Naive B cell (primary cell): ENCODE data around the gene TBC1D30. TPM values are rescaled to one million over a fixed set of nuclear protein-coding genes. Genes with fewer than 3 reads are reported as not detected.

Experiments
- ATAC-seq, 2 donors: fragments of 150-1000 bp; cut with Tn5 transposase; 2 replicates each; pipeline ENCODE4 v1.10.0; 2021; ENCODE audit warnings: low read depth in 2 of 2, mild to moderate bottlenecking in 2 of 2, moderate library complexity in 2 of 2
- DNase-seq: peaks from one replicate; pipeline ENCODE4 v3.0.0; 2022
- H3K27ac Mint-ChIP-seq, 6 donors: one replicate each; pipeline ENCODE4 v1.8.0; 2020 to 2022; ENCODE audit warnings: mild to moderate bottlenecking in 6 of 6, mixed read lengths in 6 of 6, moderate library complexity in 5 of 6, inconsistent platforms in 2 of 6
- H3K27me3 Mint-ChIP-seq, 3 donors: one replicate each; pipeline ENCODE4 v1.8.0; 2021 to 2022; ENCODE audit warnings: mixed read lengths in 3 of 3, mild to moderate bottlenecking in 1 of 3
- H3K36me3 Mint-ChIP-seq, 2 donors: one replicate each; pipeline ENCODE4 v1.8.0; 2020 to 2022; ENCODE audit warnings: mixed read lengths in 2 of 2, inconsistent platforms in 1 of 2, mild to moderate bottlenecking in 1 of 2
- H3K4me1 Mint-ChIP-seq, 3 donors: one replicate each; pipeline ENCODE4 v1.8.0; 2020 to 2022; ENCODE audit warnings: mixed read lengths in 3 of 3, inconsistent platforms in 1 of 3, mild to moderate bottlenecking in 1 of 3, moderate library complexity in 1 of 3
- H3K4me3 Mint-ChIP-seq, 8 donors: one replicate each; pipeline ENCODE4 v1.8.0; 2020 to 2022; ENCODE audit warnings: mild to moderate bottlenecking in 8 of 8, mixed read lengths in 8 of 8, moderate library complexity in 8 of 8, inconsistent platforms in 2 of 8
- H3K9me3 Mint-ChIP-seq, 7 donors: one replicate each; pipeline ENCODE4 v1.8.0; 2020 to 2022; ENCODE audit warnings: mixed read lengths in 7 of 7, mild to moderate bottlenecking in 5 of 7, inconsistent platforms in 2 of 7, moderate library complexity in 1 of 7
- polyA plus RNA-seq, 6 donors: library from polyadenylated mRNA; unstranded; fragments of 300-500 nt; fragmentation: Illumina TruSeq; gene quantifications; one replicate each; pipeline ENCODE4 v1.2.3, GENCODE V29; 2021; ENCODE audit warnings: low read depth in 6 of 6

Gene TBC1D30
- polyA plus RNA-seq, 6 donors from 2014 or later = 0.92 to 1.1 TPM; not detected in 4

DNA sequence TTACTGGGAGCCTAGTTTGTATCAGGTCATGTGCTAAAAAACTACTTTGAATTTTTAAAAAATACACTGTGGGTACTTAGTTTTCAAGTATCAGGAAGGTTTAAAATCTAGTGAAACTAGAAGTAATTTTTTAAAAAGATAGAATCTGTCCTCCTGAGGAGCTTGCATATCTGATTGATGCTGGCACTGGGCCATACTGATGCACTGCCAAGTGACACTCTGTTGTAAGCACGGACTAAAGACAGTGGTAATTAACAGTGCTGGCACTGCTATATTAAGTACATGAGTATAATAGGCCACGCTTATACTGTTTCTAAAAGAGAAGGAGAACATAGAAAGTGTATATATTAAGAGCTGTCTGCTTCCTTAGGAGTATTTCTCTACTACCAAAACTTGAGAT lies 10.0 kb upstream of the TBC1D30 start:
- no peaks in the 10 kb centered on the region for H3K4me1 Mint-ChIP-seq
- ATAC-seq = no peak
- H3K27me3 Mint-ChIP-seq = peaks cover 18 to 29% (median 20%) of the 10 kb centered on the region in 3 donors
- no peak for DNase-seq
- H3K9me3 Mint-ChIP-seq = no peaks in the 10 kb centered on the region
- no peak overlapping the region for H3K27ac Mint-ChIP-seq
- H3K36me3 Mint-ChIP-seq = peaks cover 0 to 8% of the 10 kb centered on the region in 2 donors
- H3K4me3 Mint-ChIP-seq = no peak overlapping the region

GRCh38 chr12:64819816-64820402 lies 4.5 kb upstream of the TBC1D30 start:
- no peak for DNase-seq
- Mint-ChIP-seq H3K27ac (no peak overlapping the region), H3K9me3 (peaks cover 0 to 12% (median 3%) of the 10 kb centered on the region in 7 donors), H3K36me3 (no peaks in the 10 kb centered on the region), H3K4me3 (no peak overlapping the region), H3K27me3 (peaks cover 11 to 33% (median 15%) of the 10 kb centered on the region in 3 donors), H3K4me1 (peaks cover 3 to 9% (median 4%) of the 10 kb centered on the region in 3 donors)
- no peak for ATAC-seq

GRCh38 chr12:64820593-64820992 lies 3.9 kb upstream of the TBC1D30 start:
- Mint-ChIP-seq H3K27ac (no peak overlapping the region), H3K4me1 (peaks cover 6 to 15% (median 8%) of the 10 kb centered on the region in 3 donors), H3K36me3 (no peaks in the 10 kb centered on the region), H3K9me3 (peaks cover 0 to 12% (median 4%) of the 10 kb centered on the region in 7 donors), H3K4me3 (no peak overlapping the region), H3K27me3 (peaks cover 17 to 40% (median 20%) of the 10 kb centered on the region in 3 donors)
- ATAC-seq = no peak
- no peak for DNase-seq

DNA sequence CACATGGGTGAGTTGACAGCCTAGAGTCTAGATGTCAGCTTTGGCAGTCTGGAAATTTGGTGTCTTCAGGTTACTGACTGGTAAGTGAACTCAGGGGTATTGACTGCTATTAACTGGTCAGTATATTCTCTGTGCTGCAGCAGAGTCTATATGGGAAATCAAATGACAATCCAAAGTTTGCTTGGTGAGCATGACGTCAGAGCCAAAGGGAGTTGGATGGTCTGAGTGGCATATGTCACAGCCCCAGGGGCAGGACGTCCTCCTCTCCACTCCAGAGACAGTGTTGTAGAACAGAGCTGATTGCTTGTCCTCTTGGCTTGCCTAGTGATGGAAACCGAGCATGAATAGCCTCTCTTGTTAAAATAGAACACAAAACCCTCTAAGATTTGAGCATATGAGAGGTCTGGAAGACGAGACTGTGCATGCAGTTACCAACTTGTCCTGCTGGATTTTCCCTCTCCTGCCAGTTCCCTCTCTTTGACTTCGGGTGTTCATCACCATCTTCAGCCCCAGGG lies 3.3 kb upstream of the TBC1D30 start:
- Mint-ChIP-seq H3K4me1 (peaks cover 12 to 19% (median 12%) of the 10 kb centered on the region in 3 donors), H3K4me3 (no peak overlapping the region), H3K27me3 (peaks cover 23 to 44% (median 24%) of the 10 kb centered on the region in 3 donors), H3K9me3 (peaks cover 0 to 12% (median 4%) of the 10 kb centered on the region in 7 donors), H3K27ac (no peak overlapping the region), H3K36me3 (no peaks in the 10 kb centered on the region)
- ATAC-seq (no peak), DNase-seq (no peak)

DNA sequence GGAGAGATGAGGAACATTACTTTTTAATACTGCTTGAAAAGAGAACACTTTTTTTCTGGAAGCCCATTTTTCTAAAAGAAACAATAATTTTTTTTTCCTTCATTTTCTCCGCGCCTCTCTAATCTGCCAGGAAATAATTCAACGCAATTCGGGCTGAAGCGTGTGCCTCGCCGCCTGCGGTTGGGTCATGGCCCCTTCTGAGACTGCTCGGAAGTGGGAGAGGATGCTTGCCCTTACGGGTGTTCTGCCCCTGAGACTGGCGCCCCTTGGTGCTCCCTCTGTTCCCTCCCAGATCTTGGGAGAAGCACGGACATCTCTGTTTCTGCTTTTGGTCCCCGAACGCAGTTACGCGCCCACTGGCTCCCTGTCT lies 332 bp upstream of the TBC1D30 start:
- DNase-seq (no peak), ATAC-seq (peak; percentile 15 to 34)
- peaks cover 16 to 24% (median 16%) of the 10 kb centered on the region in 3 donors for H3K4me1 Mint-ChIP-seq
- H3K9me3 Mint-ChIP-seq = peaks cover 0 to 12% (median 4%) of the 10 kb centered on the region in 7 donors
- H3K27ac Mint-ChIP-seq = no peak overlapping the region
- H3K4me3 Mint-ChIP-seq = peak overlapping the region; percentile 62 to 87 (median 76)
- H3K36me3 Mint-ChIP-seq = no peaks in the 10 kb centered on the region
- peaks cover 46 to 66% (median 48%) of the 10 kb centered on the region in 3 donors for H3K27me3 Mint-ChIP-seq

DNA sequence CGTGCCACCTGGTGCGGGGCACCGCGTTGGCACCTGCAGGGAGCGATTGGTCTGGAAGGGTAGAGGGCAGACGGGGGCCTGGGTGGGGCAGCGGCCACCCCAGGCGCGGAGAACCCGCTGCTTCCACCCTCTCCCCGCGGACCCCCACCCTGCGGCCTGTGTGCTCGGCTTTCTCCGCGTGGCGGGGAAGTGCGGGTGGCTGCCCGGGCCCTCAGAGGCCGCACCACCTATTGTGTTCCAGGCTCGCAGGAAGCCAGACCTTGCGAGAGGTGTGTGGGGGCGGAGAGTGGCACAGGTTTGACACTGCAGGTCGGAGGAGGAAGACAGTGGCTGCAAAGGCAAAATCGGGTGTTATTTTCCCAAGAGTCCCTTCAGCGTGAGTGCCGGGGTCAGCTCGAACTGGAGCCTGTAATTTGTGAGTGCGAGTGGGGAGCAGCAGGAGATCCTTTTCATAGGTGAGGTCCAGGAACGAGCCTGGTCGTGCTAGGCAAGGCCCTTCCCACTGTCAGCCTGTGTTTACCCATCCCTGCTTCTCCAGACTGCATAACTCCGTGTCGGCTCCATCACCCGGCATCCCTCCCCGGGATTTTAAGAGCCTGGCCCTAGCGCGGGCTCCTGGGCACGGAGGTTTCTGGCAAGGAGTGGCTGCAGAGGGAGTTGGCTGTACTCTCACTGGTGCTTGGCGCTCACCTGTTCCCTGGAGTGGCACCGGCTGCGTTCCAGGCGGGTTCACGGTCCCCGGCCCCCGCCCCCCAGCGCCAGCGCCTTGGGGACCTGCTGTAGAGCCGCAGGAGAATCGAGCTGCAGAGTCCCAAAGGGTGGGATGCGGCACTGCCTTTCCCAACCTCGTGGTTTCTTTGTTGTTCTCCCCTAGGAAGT lies 935 bp downstream of the TBC1D30 start:
- Mint-ChIP-seq H3K4me3 (peak overlapping the region in 7 of 8 donors; percentile 74 to 87 (median 78)), H3K9me3 (peaks cover 0 to 12% (median 4%) of the 10 kb centered on the region in 7 donors), H3K27me3 (peaks cover 51 to 64% (median 56%) of the 10 kb centered on the region in 3 donors), H3K4me1 (peaks cover 16 to 24% (median 16%) of the 10 kb centered on the region in 3 donors), H3K36me3 (no peaks in the 10 kb centered on the region), H3K27ac (no peak overlapping the region)
- ATAC-seq (peak; percentile 44 to 53), DNase-seq (no peak)

DNA sequence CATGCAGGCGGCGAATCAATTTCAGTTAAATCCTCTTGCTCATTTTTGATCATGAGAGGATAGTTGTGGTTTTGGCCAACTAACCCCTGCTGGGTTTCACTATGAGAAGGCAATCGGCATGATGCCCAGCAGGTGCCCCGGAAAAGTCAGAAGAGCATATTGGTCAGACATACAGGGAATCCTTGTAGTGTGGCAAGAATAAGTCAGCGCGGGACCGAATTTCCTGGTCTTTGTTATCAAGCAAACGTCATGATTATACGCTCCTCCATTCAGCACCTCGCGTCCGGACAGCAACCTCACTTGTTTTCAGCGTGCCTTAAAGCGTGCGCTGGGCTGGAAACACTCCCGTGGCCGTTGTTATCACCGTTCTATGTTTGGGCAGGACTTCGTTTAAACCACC lies 1.8 kb downstream of the TBC1D30 start:
- H3K9me3 Mint-ChIP-seq = peaks cover 0 to 12% (median 4%) of the 10 kb centered on the region in 7 donors
- peak overlapping the region in 1 of 6 donors; percentile 9 for H3K27ac Mint-ChIP-seq
- peaks cover 47 to 57% (median 53%) of the 10 kb centered on the region in 3 donors for H3K27me3 Mint-ChIP-seq
- ATAC-seq (peak; percentile 48 to 50), DNase-seq (no peak)
- H3K36me3 Mint-ChIP-seq = no peaks in the 10 kb centered on the region
- peak overlapping the region; percentile 9 to 78 (median 54) for H3K4me3 Mint-ChIP-seq
- H3K4me1 Mint-ChIP-seq = peaks cover 16 to 24% (median 16%) of the 10 kb centered on the region in 3 donors

- H3K36me3 Mint-ChIP-seq = no peaks in the 10 kb centered on the region
- H3K27ac Mint-ChIP-seq = no peak overlapping the region
- peaks cover 16 to 24% (median 16%) of the 10 kb centered on the region in 3 donors for H3K4me1 Mint-ChIP-seq
- peaks cover 0 to 11% (median 3%) of the 10 kb centered on the region in 7 donors for H3K9me3 Mint-ChIP-seq
- peaks cover 49 to 62% (median 55%) of the 10 kb centered on the region in 3 donors for H3K27me3 Mint-ChIP-seq
- DNase-seq = no peak
- H3K4me3 Mint-ChIP-seq = no peak overlapping the region
- ATAC-seq = no peak
Measured at GRCh38 chr12:64828713-64829112, 4.3 kb downstream of the TBC1D30 start.

GRCh38 chr12:64833928-64834327 lies 9.5 kb downstream of the TBC1D30 start:
- peaks cover 0 to 11% (median 2%) of the 10 kb centered on the region in 7 donors for H3K9me3 Mint-ChIP-seq
- H3K27me3 Mint-ChIP-seq = peaks cover 30 to 36% (median 35%) of the 10 kb centered on the region in 3 donors
- H3K27ac Mint-ChIP-seq = no peak overlapping the region
- H3K36me3 Mint-ChIP-seq = no peaks in the 10 kb centered on the region
- H3K4me3 Mint-ChIP-seq = no peak overlapping the region
- DNase-seq (no peak), ATAC-seq (no peak)
- no peaks in the 10 kb centered on the region for H3K4me1 Mint-ChIP-seq

DNA sequence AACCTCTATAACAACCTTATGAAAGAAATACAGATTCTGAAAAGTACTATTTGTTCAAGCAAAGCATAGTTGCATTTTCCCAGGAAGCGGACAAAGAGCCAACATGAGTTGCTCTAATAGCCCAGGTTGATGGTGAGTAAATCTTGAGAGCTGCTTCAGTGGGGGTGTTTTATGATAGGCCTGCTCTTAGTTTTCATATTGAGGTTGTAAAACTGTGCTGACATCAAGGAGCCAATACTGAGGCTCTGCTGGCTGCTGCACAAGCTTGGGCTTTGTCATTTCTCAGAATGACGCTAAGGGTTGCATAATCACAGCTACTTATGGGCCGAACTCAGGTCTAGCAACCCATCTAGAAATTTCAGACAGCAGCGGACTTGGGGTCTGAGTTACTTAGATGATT lies 11.5 kb downstream of the TBC1D30 start:
- Mint-ChIP-seq H3K4me3 (no peak overlapping the region), H3K9me3 (peaks cover 0 to 11% (median 2%) of the 10 kb centered on the region in 7 donors), H3K27ac (no peak overlapping the region), H3K36me3 (no peaks in the 10 kb centered on the region), H3K27me3 (peaks cover 24 to 31% (median 27%) of the 10 kb centered on the region in 3 donors), H3K4me1 (no peaks in the 10 kb centered on the region)
- DNase-seq (no peak), ATAC-seq (no peak)

DNA sequence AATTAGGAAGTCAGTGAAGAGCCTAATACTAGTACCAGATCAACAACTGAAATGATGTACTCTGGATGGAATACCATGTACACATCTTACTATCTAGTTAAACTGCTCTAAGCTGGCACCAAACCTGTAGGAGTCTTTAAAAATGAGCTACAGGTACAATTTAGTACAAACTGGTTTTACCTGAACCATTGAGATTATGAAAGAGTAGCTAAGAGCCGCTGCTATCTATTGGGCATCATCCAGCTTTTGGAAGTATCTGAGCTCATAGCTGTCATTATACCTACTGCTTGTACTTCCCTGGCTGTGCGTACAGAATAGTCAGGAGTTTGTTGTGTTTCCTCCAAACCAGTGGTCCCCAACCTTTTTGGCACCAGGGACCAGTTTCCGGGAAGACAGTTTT lies 12.4 kb downstream of the TBC1D30 start:
- Mint-ChIP-seq H3K4me1 (no peaks in the 10 kb centered on the region), H3K9me3 (peaks cover 0 to 11% (median 2%) of the 10 kb centered on the region in 7 donors), H3K4me3 (no peak overlapping the region), H3K27me3 (peaks cover 31 to 37% (median 31%) of the 10 kb centered on the region in 3 donors), H3K36me3 (no peaks in the 10 kb centered on the region), H3K27ac (no peak overlapping the region)
- no peak for DNase-seq
- ATAC-seq = no peak

GRCh38 chr12:64837427-64837826 lies 13.0 kb downstream of the TBC1D30 start:
- Mint-ChIP-seq H3K9me3 (peaks cover 0 to 11% (median 2%) of the 10 kb centered on the region in 7 donors), H3K36me3 (no peaks in the 10 kb centered on the region), H3K27ac (no peak overlapping the region), H3K4me3 (no peak overlapping the region), H3K4me1 (no peaks in the 10 kb centered on the region), H3K27me3 (peaks cover 31 to 39% (median 32%) of the 10 kb centered on the region in 3 donors)
- ATAC-seq = no peak
- DNase-seq = no peak

- H3K4me1 Mint-ChIP-seq = no peaks in the 10 kb centered on the region
- DNase-seq (no peak), ATAC-seq (no peak)
- no peaks in the 10 kb centered on the region for H3K9me3 Mint-ChIP-seq
- H3K4me3 Mint-ChIP-seq = no peak overlapping the region
- no peaks in the 10 kb centered on the region for H3K36me3 Mint-ChIP-seq
- H3K27ac Mint-ChIP-seq = no peak overlapping the region
- peaks cover 15 to 25% (median 15%) of the 10 kb centered on the region in 3 donors for H3K27me3 Mint-ChIP-seq
Measured at GRCh38 chr12:64840119-64840518, 15.7 kb downstream of the TBC1D30 start.
